Parathyroid adenoma (tissue), 2 donors: ENCODE results near the gene LGMN.

Experiments used
- H2AFZ ChIP-seq: fragments of 300-600 bp; sonication (generic); one replicate; pipeline ENCODE4 v1.7.0; 2017; ENCODE audit warnings: antibody characterized with exemption, mild to moderate bottlenecking
- H3K27ac ChIP-seq: fragments of 300-600 bp; sonication (generic); one replicate; pipeline ENCODE4 v1.7.0; 2017
- H3K27me3 ChIP-seq: fragments of 300-600 bp; sonication (generic); one replicate; pipeline ENCODE4 v1.7.0; 2017; ENCODE audit warnings: low read length; ENCODE audit not compliant: control insufficient read depth, insufficient read depth
- H3K36me3 ChIP-seq: fragments of 300-600 bp; sonication (generic); one replicate; pipeline ENCODE4 v1.7.0; 2017; ENCODE audit warnings: low read length; ENCODE audit not compliant: control insufficient read depth, insufficient read depth
- H3K4me1 ChIP-seq: fragments of 300-600 bp; sonication (generic); one replicate; pipeline ENCODE4 v1.7.0; 2017; ENCODE audit warnings: control low read depth
- H3K4me2 ChIP-seq: fragments of 300-600 bp; sonication (generic); one replicate; pipeline ENCODE4 v1.7.0; 2017; ENCODE audit warnings: low read length
- H3K4me3 ChIP-seq: fragments of 300-600 bp; sonication (generic); one replicate; pipeline ENCODE4 v1.7.0; 2017; ENCODE audit warnings: low read depth, low read length
- H3K79me2 ChIP-seq: fragments of 300-600 bp; sonication (generic); one replicate; pipeline ENCODE4 v1.7.0; 2017; ENCODE audit warnings: control low read depth
- H3K9ac ChIP-seq: fragments of 300-600 bp; sonication (generic); one replicate; pipeline ENCODE4 v1.7.0; 2017; ENCODE audit warnings: mild to moderate bottlenecking
- H3K9me3 ChIP-seq: fragments of 300-600 bp; sonication (generic); one replicate; pipeline ENCODE4 v1.7.0; 2017; ENCODE audit warnings: low read length; ENCODE audit not compliant: control insufficient read depth
- TF ChIP-seq, protein P1 (sequence below): fragments of 300-600 bp; sonication (generic); IDR thresholded peaks from one replicate; pipeline ENCODE4 v1.7.0; 2017; ENCODE audit warnings: antibody characterized with exemption, mild to moderate bottlenecking
- donor health status: primary hyperparathyroidism.

LGMN gene

DNA sequence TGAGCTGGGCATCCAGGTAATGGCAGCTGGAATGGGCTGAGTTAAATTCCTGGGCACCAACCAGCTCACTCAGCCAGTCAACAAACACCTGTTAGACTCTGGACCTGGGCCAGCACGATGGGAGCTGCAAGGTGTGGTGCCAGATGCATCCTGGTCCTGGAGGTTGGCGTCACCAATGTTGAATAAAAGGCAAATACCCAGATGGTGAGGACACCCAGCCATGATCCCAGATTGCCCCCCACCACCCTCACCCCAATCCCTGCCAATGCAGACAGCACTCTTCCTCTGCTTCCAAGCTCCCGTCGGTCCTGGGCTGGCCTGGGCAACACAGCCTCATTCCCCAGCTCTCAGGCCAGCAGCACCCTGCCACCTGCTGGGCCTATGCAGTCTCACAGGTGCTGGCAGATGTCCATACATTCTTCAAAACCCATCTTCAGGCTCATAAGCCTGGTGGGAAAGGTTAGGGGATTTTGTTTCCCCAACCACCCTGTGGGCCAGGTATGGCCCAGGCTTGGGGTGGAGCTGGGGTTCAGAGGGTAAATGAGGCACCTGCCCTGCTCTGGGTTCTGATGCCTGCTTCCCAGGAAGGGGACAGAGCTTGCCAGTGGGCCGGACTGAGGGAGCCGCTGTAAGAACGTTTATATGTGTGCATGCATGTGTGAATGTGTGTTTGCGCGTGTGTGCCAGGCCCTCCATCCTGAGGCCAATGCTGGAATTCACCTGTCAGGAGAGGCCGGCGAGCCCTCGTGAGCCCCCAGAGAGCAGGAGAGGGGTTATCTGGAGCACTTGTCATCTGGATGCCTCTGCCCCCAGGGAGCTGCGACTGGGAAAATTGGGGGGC lies 58.0 kb downstream of the LGMN start:
- Histone ChIP-seq H3K9ac (no peak overlapping the region), H3K27me3 (no peaks in the 10 kb centered on the region), H3K9me3 (no peaks in the 10 kb centered on the region), H2AFZ (no peak overlapping the region), H3K36me3 (no peaks in the 10 kb centered on the region), H3K4me3 (no peak overlapping the region), H3K4me2 (no peak overlapping the region), H3K4me1 (peaks cover 16% of the 10 kb centered on the region), H3K79me2 (no peaks in the 10 kb centered on the region), H3K27ac (no peak overlapping the region)
- TF ChIP-seq, protein P1, sequence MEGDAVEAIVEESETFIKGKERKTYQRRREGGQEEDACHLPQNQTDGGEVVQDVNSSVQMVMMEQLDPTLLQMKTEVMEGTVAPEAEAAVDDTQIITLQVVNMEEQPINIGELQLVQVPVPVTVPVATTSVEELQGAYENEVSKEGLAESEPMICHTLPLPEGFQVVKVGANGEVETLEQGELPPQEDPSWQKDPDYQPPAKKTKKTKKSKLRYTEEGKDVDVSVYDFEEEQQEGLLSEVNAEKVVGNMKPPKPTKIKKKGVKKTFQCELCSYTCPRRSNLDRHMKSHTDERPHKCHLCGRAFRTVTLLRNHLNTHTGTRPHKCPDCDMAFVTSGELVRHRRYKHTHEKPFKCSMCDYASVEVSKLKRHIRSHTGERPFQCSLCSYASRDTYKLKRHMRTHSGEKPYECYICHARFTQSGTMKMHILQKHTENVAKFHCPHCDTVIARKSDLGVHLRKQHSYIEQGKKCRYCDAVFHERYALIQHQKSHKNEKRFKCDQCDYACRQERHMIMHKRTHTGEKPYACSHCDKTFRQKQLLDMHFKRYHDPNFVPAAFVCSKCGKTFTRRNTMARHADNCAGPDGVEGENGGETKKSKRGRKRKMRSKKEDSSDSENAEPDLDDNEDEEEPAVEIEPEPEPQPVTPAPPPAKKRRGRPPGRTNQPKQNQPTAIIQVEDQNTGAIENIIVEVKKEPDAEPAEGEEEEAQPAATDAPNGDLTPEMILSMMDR = peak; percentile 67

DNA sequence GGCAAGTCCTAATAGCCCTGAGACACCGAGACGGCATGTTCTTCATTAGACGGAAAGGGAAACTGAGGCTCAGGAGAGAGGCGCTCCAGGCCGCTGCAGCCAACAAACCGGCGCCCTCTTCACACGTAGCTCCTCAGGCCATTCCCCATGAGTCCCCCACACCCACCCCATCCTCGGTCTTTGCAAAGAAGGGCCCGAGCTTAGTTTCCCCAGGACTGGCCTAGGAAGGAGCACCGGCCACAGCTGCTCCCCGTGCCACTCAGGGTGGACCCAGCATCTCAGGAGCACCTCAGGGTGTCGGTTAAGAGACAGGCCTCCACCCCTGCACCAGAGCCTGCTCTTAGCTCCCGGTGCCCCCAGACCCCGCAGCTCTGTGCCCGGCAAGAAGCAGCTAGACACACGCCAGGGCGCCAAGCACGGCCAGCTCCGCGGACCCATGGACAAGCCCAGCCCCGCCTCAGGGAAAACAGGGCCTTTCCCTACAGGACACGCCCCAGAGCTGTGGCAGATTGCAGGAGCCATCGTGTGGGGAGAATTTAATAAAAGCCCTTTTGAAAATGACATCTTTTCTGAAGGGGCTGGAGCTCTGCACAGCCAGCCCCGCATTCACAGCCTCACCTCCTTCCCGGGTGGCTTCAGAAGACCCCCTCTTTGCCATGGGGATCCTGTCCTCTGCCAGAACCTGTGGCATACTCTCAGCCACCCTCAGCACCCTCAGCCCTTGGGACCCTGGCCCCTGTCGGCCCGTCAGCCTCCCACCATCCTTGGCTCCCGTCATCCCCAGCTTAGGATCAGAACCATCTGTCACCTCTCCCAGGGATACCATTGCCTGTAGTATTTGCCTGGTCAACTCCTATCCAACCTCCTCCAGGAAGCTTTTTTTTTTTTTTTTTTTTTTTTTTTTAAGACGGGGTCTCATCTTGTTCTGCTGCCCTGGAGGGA lies 59.7 kb downstream of the LGMN start:
- H3K9ac ChIP-seq = no peak overlapping the region
- no peak overlapping the region for H3K4me3 ChIP-seq
- no peak overlapping the region for H3K4me2 ChIP-seq
- no peak overlapping the region for H2AFZ ChIP-seq
- no peaks in the 10 kb centered on the region for H3K9me3 ChIP-seq
- H3K36me3 ChIP-seq = no peaks in the 10 kb centered on the region
- H3K27me3 ChIP-seq = no peaks in the 10 kb centered on the region
- no peaks in the 10 kb centered on the region for H3K79me2 ChIP-seq
- H3K4me1 ChIP-seq = peaks cover 12% of the 10 kb centered on the region
- H3K27ac ChIP-seq = no peak overlapping the region
- TF ChIP-seq, protein P1 = no peak

DNA sequence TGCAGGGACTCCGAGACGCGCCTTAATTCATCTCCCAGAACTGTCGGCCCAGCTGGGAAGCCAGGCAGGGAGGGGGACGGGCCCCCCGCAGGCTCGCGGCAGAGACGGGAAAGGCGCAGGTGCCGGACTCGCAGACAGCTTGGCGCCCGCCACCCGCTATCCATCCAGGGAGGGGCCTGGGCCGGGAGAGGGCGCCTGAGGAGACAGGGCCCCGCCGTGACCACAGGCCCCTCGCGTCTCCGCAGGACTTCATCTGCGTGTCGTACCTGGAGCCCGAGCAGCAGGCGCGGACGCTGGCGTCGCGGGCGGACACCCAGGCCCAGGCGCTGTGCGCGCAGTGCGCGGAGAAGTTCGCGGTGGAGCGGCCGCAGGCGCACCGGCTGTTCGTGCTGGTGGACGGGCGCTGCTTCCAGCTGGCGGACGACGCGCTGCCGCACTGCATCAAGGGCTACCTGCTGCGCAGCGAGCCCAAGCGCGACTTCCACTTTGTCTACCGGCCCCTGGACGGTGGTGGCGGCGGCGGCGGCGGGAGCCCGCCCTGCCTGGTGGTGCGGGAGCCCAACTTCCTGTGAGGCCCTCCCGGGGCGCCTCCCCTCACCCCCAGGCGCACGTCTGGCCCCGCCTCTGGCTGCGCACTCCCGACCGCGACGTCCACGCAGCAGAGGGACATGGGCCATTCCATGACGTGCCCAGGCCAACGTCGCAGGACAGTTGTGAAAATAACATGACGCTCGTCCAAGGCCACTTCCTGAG lies 60.6 kb downstream of the LGMN start:
- Histone ChIP-seq H3K4me3 (no peak overlapping the region), H3K79me2 (no peaks in the 10 kb centered on the region), H2AFZ (peak overlapping the region; percentile 38), H3K4me1 (peaks cover 9% of the 10 kb centered on the region), H3K9ac (no peak overlapping the region), H3K9me3 (no peaks in the 10 kb centered on the region), H3K36me3 (no peaks in the 10 kb centered on the region), H3K27me3 (no peaks in the 10 kb centered on the region), H3K27ac (no peak overlapping the region), H3K4me2 (no peak overlapping the region)
- TF ChIP-seq, protein P1 = no peak

DNA sequence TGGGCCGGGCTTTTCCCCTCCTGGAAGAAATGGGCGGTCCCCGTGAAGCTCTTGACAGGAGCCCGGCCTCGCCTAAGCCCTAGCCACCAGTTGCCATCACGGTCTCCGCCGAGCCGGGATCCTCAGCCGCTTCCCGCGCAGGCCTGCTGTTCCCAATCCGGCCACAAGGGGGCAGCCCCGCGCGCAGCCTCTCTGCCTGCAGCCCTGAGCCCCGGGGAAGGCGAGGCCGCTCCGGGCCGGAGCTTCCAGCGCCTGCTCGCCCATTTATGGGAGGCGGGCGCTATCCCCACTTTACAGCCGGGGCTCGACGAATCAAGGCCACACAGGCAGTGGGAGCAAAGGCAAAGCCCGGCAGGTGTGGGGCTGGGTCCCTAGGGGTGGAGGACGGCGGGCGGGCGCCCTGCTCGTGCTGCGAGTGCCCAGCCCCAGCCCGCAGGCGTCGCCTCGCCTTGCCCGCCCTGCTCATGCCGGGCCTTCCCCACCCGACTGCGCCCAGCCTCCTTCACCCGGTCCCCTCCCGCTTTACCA lies 61.5 kb downstream of the LGMN start:
- Histone ChIP-seq H3K27me3 (no peaks in the 10 kb centered on the region), H2AFZ (peak overlapping the region; percentile 18), H3K36me3 (no peaks in the 10 kb centered on the region), H3K79me2 (no peaks in the 10 kb centered on the region), H3K9me3 (no peaks in the 10 kb centered on the region), H3K4me2 (peak overlapping the region; percentile 41), H3K27ac (no peak overlapping the region), H3K9ac (no peak overlapping the region), H3K4me3 (no peak overlapping the region), H3K4me1 (no peaks in the 10 kb centered on the region)
- TF ChIP-seq, protein P1 = peak; percentile 96
